PC-9 (cell line): Measurements from ENCODE around the gene SPATA1.

Experiments used
- EZH2 ChIP-seq: fragments of 200-600 bp; sonication (generic); IDR thresholded peaks from 2 replicates; pipeline ENCODE4 v1.8.0; 2017; ENCODE audit warnings: antibody characterized with exemption, low read depth
- TF ChIP-seq, protein P1 (sequence below): fragments of 200-600 bp; sonication (generic); conservative IDR thresholded peaks from 2 replicates; pipeline ENCODE4 v1.6.1; 2017; ENCODE audit warnings: mixed run types, antibody characterized with exemption, mild to moderate bottlenecking, moderate library complexity

DNA sequence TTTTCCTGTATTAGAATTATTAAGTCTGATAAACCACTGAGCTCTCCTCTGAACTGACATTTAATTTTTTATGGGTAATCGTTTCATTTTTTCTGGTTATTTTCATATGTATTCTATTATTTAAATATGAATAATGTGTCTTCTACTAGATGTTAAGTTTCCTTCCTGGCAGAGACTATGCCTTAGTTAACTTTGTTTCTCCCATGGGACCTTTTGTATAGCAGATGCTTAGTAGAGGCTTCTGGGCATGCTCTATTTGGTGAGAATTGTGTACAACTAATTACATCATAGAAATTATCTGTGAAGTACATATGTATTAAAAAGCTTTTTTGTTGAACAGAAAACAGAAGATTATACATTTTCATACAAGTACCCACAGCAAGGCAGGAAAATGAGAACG is 44.6 kb downstream of the SPATA1 start:
- TF ChIP-seq, protein P1, sequence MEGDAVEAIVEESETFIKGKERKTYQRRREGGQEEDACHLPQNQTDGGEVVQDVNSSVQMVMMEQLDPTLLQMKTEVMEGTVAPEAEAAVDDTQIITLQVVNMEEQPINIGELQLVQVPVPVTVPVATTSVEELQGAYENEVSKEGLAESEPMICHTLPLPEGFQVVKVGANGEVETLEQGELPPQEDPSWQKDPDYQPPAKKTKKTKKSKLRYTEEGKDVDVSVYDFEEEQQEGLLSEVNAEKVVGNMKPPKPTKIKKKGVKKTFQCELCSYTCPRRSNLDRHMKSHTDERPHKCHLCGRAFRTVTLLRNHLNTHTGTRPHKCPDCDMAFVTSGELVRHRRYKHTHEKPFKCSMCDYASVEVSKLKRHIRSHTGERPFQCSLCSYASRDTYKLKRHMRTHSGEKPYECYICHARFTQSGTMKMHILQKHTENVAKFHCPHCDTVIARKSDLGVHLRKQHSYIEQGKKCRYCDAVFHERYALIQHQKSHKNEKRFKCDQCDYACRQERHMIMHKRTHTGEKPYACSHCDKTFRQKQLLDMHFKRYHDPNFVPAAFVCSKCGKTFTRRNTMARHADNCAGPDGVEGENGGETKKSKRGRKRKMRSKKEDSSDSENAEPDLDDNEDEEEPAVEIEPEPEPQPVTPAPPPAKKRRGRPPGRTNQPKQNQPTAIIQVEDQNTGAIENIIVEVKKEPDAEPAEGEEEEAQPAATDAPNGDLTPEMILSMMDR = no peak
- TF ChIP-seq EZH2 = no peak
